ENCODE data around the gene GBP3.
"Not testable (repeated sequence)": the region's sequence is repeated elsewhere in the genome, so short reads cannot be mapped to it uniquely, and the experiment has no call there.

The GBP3 gene, protein sequence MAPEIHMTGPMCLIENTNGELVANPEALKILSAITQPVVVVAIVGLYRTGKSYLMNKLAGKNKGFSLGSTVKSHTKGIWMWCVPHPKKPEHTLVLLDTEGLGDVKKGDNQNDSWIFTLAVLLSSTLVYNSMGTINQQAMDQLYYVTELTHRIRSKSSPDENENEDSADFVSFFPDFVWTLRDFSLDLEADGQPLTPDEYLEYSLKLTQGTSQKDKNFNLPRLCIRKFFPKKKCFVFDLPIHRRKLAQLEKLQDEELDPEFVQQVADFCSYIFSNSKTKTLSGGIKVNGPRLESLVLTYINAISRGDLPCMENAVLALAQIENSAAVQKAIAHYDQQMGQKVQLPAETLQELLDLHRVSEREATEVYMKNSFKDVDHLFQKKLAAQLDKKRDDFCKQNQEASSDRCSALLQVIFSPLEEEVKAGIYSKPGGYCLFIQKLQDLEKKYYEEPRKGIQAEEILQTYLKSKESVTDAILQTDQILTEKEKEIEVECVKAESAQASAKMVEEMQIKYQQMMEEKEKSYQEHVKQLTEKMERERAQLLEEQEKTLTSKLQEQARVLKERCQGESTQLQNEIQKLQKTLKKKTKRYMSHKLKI

DNA sequence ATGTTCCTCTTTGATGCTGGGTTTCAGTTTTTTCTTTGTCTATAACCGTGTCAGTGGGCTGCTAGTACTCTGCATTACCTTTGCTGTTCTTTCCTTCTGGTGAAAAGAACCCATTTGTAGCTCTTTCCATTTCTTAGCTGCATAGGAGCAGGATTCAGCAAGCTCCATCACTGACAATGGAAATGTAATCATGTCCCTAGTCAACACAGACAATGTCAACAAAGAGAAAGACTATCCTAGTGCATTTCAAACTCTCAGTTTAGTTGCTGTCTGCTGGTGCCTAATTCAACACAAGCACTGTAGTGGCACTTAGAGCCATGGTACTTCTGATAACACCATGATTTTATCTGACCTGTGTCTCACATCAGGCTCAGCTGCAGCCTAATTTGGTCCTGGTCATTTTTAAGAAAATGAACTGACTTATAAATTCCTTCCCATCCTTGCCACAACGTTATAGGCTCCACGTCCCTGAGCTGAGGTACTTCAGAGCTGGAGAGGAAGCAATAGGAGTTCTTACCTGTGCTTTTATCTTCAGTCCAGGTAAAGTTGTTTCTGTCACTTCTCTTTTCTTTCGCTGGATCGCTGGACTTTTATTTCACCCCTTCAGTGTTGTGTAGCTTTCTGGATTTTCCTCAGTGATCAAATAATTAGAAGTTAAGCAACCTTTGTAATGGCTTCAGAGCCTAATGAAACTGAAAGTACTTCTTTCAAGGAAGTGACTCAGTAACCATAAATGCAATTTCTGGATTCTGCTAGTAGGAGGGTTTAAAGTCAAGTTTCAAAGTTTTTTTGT lies at the start of gene GBP3:
TSS of gene GBP3 (minus strand) at position 700 of the 793 bp plus-strand sequence. CDS start 2,145 bp downstream, outside the sequence.
- peak; percentile 36 for DNase-seq (ENCODE audit: low read depth, low spot score)

DNA sequence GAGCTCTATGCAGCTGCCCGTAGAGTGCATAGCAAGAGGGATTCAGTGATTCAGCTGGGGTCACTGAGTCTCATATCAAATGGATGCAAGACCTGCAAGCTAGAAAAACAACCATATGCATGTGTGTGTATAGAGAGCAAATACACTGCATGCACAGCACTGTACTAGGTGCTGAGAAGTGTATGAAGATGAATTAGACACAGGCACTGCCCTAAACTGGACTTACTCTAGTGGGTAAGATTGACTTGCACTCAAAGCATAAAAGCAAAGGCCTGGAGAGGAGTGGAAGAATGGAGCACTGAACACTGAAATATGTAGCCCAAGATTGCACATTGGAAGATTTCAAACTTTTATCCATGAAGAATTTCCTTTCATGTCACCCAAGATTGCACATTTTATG lies 47.8 kb upstream of the GBP3 start:
- DNase-seq (ENCODE audit: low read depth, low spot score) = no peak

DNA sequence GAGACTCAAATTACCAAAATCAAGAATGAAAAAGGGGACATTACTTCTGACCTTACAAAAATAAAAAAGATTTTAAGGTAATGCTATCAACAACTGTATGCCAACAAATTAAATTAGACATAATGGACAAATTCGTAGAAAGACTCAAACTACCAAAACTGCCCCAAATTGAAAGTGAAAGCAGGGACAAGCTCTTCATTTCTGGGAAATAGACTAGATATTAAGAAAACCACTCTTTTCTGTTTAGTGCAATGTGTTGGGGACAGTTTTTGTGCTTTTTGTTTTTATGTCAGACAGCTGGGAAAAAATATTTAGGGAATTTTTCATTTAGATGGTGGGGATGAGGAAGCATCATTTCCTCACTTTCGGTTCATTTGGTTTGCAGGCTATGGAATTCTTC lies 47.3 kb upstream of the GBP3 start:
- no peak for DNase-seq (ENCODE audit: low read depth, low spot score)

DNA sequence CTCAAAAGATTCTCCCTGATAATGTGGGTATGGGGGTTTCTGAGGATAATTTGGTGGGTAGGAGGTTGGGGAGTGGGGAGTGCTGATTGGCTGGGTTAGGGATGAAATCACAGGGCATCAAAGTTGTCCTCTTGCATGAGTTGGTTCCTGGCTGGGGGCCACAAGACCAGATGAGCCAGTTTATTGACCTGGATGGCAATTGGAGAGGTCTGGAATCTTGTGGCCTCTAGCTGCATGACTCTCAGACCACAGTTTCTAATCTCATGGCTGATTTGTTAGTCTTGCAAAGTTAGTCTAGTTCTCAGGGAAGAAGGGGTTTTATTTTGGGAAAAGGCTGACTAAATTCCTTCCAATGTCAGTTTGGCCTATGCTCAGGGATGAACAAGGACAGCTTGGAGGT lies 45.6 kb upstream of the GBP3 start:
- no peak for DNase-seq (ENCODE audit: low read depth, low spot score)

DNA sequence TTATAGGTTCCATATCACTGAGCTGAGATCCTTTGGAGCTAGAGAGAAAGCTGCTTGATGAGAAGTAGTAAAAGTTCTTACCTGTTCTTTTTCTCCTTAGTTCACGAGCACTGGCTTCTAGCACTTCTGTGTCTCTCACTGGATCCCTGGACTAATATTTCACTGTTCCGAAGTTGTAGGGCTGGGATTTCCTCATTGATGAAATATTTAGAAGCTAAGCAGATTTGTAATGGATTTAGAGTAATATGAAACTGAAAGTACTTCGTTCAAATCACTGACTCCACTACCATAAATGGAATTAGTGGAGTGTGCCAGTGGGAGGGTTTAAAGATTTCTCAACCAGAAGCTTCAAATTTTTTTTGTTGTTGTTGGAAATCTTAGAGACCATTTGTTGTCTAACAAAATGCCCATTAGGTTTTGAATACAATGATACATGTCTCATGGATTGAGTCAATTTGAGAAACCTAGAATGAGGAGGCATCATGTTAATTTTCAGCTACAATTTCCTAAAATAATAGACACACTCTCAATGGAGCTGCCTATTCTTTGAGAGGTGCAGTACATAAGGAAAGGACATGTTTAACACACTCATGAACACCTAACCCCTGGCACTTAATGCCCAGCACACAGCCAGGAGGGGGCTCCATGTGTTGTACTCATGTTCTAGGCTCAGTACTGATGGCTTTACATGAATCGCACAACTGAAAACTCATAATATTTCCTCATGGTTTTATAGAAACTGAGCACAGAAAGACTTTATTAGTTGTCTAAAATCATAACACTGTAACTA lies 42.6 kb upstream of the GBP3 start, which contains the start of gene GBP1:
TSS of gene GBP1 (minus strand) at position 130 of the 790 bp plus-strand sequence. CDS start 1,974 bp downstream, outside the sequence.
- DNase-seq (ENCODE audit: low read depth, low spot score) = peak; percentile 54

DNA sequence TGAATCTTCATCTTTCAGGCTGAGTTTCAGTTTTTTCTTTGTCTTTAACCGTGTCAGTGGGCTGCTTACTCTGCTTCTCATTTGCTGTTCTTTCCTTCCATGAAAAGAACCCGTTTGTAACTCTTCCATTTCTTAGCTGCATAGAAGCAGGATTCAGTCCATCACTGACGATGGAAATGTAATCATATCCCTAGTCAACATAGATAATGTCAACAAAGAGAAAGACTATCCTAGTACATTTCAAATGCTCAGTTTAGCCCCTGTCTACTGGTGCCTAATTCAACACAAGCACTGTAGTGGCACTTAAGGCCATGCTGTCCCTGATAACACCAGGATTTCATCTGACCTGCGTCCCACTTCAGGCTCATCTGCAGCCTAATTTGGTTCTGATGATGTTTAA lies 42.0 kb upstream of the GBP3 start:
- no peak for DNase-seq (ENCODE audit: low read depth, low spot score)

DNA sequence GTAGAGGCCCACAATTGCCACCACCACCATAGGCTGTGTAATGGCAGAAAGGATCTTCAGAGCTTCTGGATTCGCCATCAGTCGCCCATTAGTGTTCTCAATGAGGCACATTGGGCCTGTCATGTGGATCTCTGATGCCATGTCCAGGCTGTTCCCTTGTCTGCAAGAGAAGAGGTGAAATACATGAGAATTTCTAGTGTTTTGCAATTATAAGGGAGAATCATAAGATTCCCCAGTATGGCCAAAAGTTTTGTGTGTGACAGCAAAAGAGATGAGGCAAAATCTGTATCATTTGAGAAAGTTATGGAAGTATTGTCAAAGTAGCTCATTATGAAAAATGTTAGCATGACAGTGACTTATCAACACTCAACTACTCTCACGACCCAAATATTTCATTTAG lies 40.4 kb upstream of the GBP3 start:
- no peak for DNase-seq (ENCODE audit: low read depth, low spot score)

DNA sequence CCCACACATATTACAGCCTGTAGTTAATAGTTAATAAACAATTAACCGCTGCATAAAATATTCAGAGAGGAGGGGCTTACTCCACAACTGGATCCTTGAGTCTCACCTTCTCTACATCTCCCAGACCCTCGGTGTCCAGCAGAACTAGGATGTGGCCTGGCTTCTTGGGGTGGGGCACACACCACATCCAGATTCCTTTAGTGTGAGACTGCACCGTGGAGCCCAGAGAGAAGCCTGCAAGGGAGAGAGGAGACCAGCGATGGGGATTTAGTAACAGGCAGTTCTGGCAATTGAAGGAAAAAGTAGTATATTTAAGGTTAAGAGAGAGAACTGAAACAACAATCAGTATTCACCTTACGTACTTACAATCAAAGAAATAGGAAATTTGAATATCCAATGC lies 37.4 kb upstream of the GBP3 start:
- no peak for DNase-seq (ENCODE audit: low read depth, low spot score)

DNA sequence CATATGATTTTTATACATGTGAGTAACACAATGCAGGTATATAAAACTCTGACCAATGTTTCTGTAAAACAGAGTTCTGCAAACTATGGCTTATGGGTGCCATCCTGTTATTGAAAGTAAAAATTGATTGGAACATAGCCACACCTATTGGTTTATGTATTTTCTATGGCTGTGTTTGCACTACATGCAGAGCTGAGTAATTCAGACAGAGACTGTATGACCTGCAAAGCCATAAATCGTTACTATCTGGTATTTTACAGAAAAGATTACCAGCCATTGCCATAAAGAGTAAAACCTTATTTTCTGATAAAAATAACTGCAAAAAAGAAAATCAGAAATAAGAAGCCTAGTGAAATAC lies 29.3 kb upstream of the GBP3 start:
- DNase-seq (ENCODE audit: low read depth, low spot score) = no peak

DNA sequence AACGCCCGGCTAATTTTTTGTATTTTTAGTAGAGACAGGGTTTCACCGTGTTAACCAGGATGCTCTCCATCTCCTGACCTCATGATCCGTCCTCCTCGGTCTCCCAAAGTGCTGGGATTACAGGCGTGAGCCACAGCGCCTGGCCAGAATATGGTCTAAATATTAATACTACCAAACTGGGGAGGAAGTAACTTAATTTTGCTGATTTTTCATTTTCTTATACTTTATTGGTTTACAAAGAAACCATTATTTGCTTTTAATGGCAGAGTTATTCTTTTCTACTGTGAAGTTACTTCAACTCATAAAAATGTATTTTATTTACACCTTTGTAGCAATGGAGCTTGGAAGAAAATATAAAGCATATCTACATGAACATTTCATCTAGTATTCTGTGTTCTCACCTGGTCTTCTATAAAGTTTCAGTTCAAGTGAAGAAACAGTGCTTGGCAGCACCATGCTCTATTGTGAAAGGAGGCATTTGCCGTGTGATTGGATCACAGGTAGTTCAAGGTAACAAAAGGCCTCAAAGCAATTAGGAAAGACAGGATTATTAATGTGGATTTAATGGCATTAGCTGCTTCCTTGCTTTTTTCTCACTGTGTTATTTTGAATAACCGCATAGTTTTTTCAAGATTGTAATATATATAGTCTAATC lies 28.8 kb upstream of the GBP3 start:
- DNase-seq (ENCODE audit: low read depth, low spot score) = no peak

DNA sequence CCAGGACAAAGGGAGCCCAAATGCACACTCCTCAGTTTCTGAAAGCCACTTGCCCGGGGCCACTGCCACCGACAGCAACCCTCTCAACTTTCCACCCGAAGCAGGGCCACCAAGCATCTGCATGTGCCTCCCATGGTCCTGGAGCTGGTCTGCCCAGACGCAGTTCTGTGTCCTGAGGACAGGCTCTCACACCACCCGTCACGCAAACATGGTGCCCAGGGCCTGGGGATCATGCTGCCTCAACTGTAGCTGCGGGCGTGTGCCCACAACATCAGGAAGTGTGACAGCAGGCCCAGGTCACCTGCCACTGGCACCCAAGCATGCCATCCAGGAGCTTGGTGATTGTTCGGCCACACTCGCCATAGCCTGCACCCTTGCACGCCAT lies 28.0 kb upstream of the GBP3 start:
- DNase-seq (ENCODE audit: low read depth, low spot score) = no peak

DNA sequence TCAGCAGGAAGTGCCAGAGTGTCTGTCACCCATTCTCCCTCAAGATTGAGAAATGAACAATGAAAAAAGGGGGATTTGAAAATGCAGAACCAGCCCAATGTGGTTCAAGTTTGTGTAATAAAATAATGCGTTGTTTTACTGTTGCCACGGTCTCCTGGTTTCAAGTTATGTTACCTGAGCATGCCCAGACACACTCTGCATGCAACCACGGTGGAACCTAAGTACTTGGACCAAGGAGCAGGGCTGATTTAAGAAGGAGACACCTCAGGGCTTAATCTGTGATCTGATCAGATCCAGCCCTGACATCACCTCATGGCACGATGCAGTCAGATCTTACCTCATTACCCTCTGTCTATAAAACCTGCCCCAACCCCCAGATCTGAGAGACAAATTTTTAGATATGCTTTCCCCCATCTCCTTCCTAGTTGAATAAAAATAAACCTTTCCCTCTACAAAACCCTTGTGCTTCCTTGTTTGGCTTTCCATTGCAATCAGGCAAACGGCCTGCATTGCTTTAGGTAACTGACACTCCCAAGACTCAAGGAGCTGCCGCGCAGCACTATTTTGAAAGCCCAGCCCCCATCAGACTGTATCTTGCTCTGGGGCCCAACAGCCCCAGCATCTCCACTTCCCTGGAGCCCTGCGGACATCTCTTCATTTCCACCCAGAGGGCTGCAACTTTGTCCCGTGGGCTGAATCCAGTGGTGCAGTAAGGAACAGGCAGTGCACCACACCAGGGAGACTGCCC lies 27.4 kb upstream of the GBP3 start:
- not testable (repeated sequence) for DNase-seq (ENCODE audit: low read depth, low spot score)

DNA sequence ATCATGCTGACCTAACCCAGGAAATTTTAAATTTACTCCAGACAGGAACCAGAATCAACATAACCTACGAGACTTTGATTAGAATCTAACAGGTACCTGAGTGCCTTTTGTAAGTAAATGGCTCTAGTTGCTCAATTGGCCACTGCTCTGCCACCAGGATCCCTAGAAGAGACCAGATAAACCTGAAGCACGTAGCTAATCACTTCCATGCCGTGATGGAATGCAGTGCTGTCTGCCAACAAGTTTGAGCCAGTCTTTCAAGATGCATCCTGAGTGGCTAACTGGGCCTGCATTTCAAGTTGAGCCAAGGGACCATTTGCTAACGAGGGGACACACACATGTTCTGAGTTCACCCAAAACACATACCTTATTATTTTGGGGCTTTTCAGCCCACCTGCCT lies 26.5 kb upstream of the GBP3 start:
- not testable (repeated sequence) for DNase-seq (ENCODE audit: low read depth, low spot score)

DNA sequence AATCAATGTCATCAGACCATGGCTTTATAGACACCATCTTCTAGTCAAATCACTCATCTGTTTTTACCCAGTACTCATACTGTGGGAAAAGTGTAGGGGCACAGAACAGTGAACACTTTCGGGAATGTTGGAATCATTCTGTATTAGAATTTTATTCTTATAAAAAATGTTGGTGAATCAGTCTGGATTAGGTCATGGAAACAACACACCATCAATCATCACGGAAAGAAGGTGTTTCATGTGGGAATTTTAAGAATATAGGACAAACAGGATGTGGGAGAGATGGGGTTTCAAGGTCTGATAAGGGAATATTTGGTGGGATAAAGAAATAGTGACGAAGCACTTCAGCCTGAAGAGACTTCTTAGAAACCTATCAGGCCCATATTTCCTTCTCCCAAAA lies 25.1 kb upstream of the GBP3 start:
- no peak for DNase-seq (ENCODE audit: low read depth, low spot score)

DNA sequence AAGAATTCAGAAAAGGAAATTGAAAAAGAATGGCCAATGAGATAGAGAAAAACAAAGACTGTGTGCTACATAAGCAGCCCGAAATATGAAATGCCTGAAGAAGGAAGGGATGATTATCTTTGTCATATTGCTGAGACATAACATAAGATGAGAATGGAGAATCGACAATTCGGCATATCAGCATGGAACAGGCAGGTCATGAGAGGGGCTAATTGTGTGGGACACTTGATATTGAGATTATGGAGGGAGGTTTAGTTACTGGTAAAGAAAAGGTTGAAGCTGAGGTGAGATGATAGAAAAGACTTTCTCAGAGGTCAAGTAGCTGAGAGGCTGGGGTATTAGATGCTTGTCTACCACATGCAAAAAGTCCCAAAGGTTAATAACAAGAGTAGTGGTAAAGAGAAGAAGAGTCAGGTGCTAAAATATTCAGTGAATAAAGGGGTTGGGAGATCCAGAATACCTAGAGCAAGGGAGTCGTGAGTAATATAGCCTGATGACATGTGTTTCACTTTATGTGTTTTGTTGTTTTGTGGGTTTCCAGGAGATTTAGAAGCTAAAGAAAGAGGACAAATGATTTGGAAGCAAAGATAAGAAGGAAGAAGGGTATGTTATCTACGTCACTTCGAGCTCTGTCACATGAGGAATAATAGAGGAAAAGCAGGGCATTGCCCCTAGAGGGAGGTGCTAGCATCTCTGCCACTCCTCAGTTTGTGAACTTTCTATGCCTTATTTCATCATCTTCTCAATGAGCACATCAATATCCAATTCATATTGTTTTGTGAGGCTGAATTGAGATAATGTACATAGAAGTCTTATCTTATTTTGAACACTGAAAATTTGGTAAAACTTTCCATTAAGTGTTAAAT lies 23.9 kb upstream of the GBP3 start:
- not testable (repeated sequence) for DNase-seq (ENCODE audit: low read depth, low spot score)

DNA sequence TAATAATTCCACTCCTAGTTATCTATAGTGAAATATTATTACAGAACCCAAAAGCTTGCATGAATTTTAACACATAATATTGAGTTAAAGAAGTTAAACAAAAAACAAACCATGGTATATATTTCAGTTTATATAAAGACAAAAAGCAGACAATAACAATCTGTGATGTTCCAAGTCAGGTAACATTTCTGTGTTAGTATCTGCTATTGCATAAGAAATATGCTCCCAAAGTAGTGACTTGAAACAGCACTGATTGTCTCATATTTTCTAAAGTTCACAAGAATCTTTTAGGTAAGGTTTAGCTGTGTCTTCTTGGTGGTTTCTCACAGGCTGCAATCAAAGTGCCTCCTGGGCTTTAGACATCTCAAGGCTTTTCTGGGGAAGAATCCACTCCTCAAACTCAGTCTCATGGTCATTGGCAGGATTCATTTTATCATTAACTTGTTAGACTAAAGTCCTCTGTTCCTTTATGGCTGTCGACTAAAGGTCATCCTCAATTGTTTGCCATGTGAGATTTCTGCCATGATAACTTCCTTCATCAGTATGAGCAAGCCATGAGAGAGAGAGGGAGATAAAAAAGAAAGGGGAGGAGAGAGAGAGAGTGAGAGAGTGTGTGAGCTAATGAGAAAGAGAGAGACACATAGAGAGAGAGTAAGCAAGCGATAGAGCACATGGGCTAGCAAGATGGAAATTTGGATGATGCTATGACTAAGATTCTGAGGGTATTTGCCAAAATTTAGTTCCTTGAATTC lies 22.5 kb upstream of the GBP3 start:
- no peak for DNase-seq (ENCODE audit: low read depth, low spot score)

DNA sequence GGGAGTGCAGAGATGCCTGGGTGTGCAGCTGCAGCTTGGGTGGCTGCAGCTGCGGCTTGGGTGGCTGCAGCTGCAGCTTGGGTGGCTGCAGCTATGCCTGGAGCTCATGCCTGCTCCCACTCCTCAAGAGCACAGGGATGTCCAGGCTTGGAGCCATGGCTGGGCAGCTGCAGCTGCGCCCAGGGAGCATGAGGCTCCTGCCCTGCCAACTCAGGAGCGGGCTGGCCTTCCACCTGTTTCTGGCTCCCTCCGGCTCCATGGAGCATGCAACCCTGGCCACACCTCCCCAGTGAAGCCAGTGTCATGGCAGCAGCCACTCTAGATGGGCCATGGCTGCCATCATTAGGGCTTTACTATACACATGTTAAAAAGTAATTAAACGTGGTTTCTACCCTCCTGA lies 21.3 kb upstream of the GBP3 start:
- no peak for DNase-seq (ENCODE audit: low read depth, low spot score)

DNA sequence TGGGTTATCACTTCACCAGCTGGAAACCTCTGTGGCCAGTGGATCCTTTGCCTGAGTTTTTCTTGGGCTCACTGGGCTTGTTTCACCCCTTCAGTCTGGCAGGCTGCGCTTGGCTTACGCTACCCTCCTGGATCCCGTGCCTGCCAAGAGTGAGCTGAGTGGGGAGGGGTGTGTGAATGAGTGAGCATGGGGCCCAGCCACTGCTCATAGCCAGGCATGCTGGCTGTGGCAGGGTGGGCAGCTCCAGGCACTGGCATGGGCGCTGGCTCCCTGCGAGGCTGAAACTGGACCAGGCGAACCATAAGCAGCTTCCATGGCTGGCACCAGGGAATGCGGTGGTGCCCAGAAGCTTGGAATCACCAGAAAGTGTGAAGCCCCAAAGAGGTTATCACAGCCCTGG lies 19.8 kb upstream of the GBP3 start:
- DNase-seq (ENCODE audit: low read depth, low spot score) = no peak

DNA sequence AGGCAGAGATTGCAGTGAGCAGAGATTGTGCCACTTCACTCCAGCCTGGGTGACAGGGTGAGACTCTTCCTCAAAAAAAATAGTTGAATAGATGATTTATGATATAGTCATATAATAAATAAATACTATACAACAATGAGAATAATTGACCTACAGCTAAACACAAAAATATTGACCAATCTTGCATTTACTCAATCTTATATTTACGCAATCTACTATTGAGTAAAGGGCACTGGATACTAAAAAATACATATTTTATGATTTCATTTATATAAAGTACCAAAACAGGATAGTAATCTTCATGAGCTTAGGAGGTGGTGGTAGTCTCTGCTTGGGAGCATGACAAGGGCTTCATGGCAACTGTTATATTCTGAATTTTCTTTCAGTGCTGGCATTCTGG lies 19.1 kb upstream of the GBP3 start:
- no peak for DNase-seq (ENCODE audit: low read depth, low spot score)
